Liver (tissue), 3 donors: Measurements from ENCODE around the gene DDX20.

ENCODE experiments used
- ATF3 ChIP-seq: IDR thresholded peaks from 2 replicates; pipeline ENCODE4 v1.6.1; 2016; ENCODE audit warnings: antibody characterized with exemption
- CTCF ChIP-seq: fragments of 150-350 bp; IDR thresholded peaks from 2 replicates; pipeline ENCODE4 v1.5.1; 2017; ENCODE audit warnings: improper control_type of control experiment, low read depth, low read length; ENCODE audit not compliant: missing input control
- EGR1 ChIP-seq, 2 donors: IDR thresholded peaks; 2 replicates each; pipeline ENCODE4 v1.6.1; 2016 to 2018; ENCODE audit warnings: antibody characterized with exemption in 2 of 2, low read depth in 2 of 2
- FOXA1 ChIP-seq: IDR thresholded peaks from 2 replicates; pipeline ENCODE4 v1.6.1; 2016; ENCODE audit warnings: antibody characterized with exemption
- FOXA2 ChIP-seq: IDR thresholded peaks from 2 replicates; pipeline ENCODE4 v1.6.1; 2016; ENCODE audit warnings: antibody characterized with exemption
- GABPA ChIP-seq, 2 donors: IDR thresholded peaks in 1 of 2; conservative IDR thresholded peaks in 1 of 2; 2 replicates each; pipeline ENCODE4 v1.6.1; 2016; ENCODE audit warnings: antibody characterized with exemption in 2 of 2, mild to moderate bottlenecking in 1 of 2, moderate library complexity in 1 of 2
- HNF4G ChIP-seq: IDR thresholded peaks from 2 replicates; pipeline ENCODE4 v1.6.1; 2016; ENCODE audit warnings: antibody characterized with exemption
- JUND ChIP-seq, 2 donors: IDR thresholded peaks; 2 replicates each; pipeline ENCODE4 v1.6.1; 2016; ENCODE audit warnings: antibody characterized with exemption in 2 of 2
- MAX ChIP-seq: IDR thresholded peaks from 2 replicates; pipeline ENCODE4 v1.6.1; 2016; ENCODE audit warnings: antibody characterized with exemption
- RAD21 ChIP-seq, 2 donors: IDR thresholded peaks; 2 replicates each; pipeline ENCODE4 v1.6.1; 2016; ENCODE audit warnings: antibody characterized with exemption in 2 of 2, mild to moderate bottlenecking in 2 of 2
- REST ChIP-seq: IDR thresholded peaks from 2 replicates; pipeline ENCODE4 v1.6.1; 2016; ENCODE audit warnings: antibody characterized with exemption, mild to moderate bottlenecking
- YY1 ChIP-seq: IDR thresholded peaks from 2 replicates; pipeline ENCODE4 v1.6.1; 2016; ENCODE audit warnings: antibody characterized with exemption, mild to moderate bottlenecking
- ZBTB33 ChIP-seq: IDR thresholded peaks from 2 replicates; pipeline ENCODE4 v1.6.1; 2016; ENCODE audit warnings: antibody characterized with exemption
- donor health status: healthy.
- donor health status: healthy.

- TF ChIP-seq CTCF = no peak
- no peak for TF ChIP-seq ZBTB33
- no peak for TF ChIP-seq REST
- TF ChIP-seq MAX = no peak
- no peak for TF ChIP-seq ATF3
- TF ChIP-seq YY1 = no peak
- no peak for TF ChIP-seq HNF4G
- no peak for TF ChIP-seq GABPA (IDR thresholded peaks at IDR 0.05 in 1 of 2, conservative IDR thresholded peaks at IDR 0.05 in 1 of 2)
- no peak for TF ChIP-seq RAD21 (IDR thresholded peaks at IDR 0.05)
- TF ChIP-seq FOXA1 = no peak
- no peak for TF ChIP-seq JUND (IDR thresholded peaks at IDR 0.05)
- no peak for TF ChIP-seq FOXA2
- no peak for TF ChIP-seq EGR1 (IDR thresholded peaks at IDR 0.05; ENCODE audit: low read depth in 2 of 2)
Observed at GRCh38 chr1:111738436-111739193, 17.1 kb upstream of the DDX20 start.
